Stimulated activated naive CD4-positive, alpha-beta T cell treated with Interleukin-2 at 50 U/mL for 16 hours (primary cell): ENCODE measurements around the gene TOR3A.

Experiments used
- DNase-seq: peaks from one replicate; lab custom pipeline; 2025; lab: John Stamatoyannopoulos, UW

The TOR3A gene

GRCh38 chr1:179077396-179077795 lies 4.5 kb upstream of the TOR3A start:
- DNase-seq = no peak

DNA sequence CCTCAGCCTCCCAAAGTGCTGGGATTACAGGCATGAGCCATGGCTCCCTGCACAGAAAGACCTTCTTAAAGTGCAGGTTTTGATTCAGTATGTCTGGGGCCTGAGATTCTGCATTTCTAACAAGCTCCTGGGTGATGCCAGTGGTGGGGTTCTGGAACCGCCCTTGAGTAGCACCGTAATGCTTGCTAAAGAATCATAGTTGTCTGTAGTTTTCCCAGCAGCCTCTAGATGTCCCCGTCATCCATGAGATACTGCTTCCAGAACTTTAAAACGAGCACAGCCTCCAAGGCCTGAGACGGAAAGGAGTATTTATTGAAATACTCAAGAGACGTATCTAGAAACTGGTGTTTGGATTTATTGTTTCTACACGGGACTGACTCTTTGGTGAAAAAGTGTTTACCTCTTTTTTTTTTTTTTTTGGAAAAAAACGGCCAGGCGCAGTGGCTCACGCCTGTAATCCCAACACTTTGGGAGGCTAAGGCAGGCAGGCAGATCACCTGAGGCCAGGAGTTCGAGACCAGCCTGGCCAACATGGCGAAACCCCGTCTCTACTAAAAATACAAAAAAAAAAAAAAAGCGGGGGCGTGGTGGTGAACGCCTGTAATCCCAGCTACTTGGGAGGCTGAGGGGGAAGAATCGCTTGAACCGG lies 2.6 kb upstream of the TOR3A start:
- peak; percentile 4 for DNase-seq

DNA sequence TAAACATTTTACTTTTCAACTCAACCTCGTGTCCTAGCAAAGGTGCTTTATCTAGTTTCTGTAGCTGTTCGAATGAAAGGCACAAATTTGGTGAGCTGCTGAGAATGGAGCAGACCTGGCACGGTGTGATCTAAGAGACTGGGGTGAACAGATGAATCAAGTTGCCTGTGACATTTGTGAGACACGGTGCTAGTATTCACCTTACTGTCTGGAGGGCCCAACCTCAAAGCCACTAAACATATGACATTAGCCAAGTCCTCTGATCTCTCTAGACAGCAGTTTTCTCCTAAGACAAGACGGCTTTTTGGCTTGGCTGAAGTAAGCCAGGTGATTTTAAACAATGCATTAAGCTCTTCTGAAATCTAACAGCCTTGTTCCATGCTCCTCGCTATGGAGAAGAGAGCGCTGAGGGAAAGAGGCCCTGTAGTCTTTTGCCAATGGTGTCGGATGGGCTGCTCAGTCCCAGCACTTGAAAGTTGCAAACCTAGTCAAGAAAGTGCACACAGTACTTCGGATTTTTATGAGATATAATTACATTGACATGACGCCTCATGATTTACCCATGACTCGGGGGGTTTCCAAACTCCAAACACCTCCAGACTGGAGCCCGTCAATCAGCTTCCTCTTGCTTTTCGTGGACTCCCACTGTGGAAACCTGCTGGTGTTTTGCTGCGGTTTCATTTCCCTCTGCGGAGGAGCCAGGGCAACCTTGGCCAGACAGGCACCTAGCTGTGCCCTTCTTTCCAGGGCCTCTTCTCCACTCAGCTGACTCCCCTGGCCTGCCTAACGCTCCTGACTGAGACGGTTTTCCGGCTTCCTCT lies 794 bp upstream of the TOR3A start:
- no peak for DNase-seq

- peak; percentile 39 for DNase-seq
Observed at GRCh38 chr1:179082333-179082998, 596 bp downstream of the TOR3A start.

DNA sequence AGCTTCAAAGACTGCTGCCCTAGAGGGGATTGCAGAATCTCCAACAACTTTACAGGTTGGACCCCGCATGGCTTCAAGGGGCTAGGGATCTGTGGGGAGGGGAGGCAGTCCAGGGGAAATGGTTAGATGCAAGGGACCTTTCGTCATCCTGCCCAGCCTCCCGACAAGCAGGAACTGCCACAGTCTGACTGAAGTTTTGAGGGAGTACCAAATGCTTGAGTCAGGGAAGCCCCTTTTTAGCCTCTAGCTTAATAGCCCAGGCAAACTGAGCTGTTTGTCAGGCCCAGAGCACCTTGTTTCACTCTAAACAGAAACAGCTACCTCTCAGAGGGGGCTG lies 1.1 kb downstream of the TOR3A start:
- DNase-seq = peak; percentile 22

DNA sequence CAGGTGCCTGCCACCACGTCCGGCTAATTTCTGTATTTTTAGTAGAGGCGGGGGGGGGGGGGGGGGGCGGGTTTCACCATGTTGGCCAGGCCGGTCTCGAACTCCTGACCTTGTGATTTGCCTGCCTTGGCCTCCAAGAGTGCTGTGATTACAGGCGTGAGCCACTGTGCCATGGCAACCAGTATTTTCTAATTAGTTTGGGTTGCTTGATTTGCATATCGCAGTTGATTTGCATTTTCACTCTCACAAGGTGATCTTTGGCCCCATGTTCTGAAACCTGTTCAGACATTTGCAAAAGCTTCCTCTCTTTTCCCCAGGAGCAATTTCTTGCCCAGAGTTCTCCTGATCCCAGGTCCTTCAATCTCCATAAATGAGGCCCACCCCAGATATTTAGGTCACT lies 1.7 kb downstream of the TOR3A start:
- no peak for DNase-seq

DNA sequence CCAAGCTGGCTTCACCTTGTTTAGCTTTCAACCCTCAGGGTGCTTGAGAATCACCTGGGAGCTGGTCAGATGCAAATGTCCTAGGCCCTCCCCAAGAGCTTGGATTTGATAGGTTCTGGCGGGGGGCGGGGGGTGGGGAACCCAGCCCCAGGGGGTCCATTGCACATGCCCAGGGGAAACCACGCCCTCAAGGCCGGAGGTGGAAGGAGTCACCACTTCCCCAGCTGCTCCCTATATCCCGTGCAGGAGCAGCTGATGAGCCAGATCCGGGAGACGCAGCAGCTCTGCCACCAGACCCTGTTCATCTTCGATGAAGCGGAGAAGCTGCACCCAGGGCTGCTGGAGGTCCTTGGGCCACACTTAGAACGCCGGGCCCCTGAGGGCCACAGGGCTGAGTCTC lies 5.8 kb downstream of the TOR3A start:
- DNase-seq = no peak

DNA sequence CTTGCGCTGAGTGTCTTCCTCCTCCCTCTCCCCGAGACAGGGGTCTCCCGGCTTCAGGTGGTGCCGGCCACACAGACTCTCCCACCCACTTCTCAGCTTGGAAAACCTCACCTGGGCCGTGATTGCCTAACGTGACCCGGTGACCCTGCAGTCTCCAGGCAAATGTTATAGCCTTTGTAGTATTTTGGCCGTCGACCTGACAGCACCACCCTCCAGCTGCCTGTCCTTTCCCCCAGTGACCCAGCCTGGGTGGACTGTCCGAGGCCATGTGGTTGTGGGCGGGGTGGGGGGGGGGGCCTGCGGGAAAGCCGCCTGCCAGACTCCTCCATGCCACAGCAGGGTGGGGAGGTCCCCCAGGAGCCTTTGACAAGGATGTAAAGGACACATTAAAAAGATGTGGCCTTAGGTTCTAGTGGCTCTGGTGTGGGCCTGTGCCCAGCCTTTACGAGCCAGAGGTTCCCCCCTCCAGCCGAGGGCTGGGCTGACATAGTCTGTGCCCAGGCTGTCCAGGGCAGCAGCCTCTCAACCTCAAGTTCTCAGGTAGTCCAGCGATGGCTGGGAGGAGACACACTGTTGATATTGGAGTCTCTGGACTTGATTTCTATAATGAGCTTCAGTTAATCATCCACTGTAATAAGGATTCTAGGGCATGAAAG lies 8.1 kb downstream of the TOR3A start:
- DNase-seq = no peak

- no peak for DNase-seq
Observed at GRCh38 chr1:179090522-179090921, 8.7 kb downstream of the TOR3A start.

DNA sequence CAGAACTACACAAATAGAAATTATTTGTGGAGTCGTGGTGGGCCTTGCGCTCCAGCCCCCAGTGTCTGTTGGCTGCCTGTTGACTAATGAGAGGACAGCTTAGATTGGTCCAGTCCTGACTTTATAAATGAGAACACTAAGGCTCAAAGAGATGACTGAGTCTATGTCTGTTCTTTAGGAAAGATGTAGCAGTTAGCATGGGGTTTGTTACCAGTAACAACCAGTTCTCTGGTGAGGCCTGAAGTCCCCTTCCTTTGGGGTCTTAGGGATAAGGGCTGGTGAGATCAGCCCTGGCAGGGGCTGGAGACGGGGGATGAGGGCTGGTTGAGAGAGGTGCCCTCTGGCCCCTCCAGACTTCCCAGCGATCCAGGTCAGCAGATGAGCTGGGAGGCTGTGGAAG lies 9.1 kb downstream of the TOR3A start:
- no peak for DNase-seq

- DNase-seq = no peak
Observed at GRCh38 chr1:179091691-179092165, 9.9 kb downstream of the TOR3A start.

DNA sequence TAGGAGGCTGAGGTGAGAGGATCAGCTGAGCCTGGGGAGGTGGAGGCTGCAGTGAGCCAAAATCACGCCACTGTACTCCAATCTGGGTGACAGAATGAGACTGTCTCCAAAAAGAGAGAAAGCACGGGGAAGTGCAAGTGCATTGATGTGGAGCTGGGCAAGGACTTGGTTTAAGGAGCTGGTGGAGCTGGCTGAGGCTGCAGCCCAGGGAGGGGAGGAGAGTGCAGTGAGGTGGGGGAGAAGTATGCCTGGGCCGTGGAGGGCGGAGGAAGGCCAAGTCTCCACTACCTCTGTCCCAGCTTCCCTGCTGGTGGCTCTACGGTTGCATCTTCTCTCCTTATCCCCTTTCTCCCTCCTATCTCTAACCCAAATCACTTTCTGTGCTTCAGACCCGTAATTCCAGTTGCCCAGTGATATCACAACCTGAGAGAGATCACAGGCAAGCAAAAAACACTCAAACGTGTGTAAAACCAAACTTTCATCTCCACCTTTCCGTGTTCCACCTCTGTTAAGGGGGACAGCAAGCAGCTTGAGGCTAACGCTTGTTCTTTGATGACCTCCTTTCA lies 11.1 kb downstream of the TOR3A start:
- DNase-seq = no peak

DNA sequence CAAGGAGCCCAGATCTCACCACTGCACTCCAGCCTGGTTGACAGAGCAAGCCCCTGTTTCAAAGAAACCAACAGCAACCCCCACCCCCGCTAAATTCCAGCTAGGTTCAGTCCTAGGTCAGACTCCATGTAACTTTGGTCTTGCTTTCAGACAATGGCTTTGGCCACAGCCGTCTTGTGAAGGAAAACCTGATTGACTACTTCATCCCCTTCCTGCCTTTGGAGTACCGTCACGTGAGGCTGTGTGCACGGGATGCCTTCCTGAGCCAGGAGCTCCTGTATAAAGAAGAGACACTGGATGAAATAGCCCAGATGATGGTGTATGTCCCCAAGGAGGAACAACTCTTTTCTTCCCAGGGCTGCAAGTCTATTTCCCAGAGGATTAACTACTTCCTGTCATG lies 12.9 kb downstream of the TOR3A start:
- no peak for DNase-seq

- DNase-seq = no peak
Observed at GRCh38 chr1:179095377-179095776, 13.5 kb downstream of the TOR3A start.

- no peak for DNase-seq
Observed at GRCh38 chr1:179095924-179096323, 14.1 kb downstream of the TOR3A start.

- no peak for DNase-seq
Observed at GRCh38 chr1:179099891-179100290, 18.0 kb downstream of the TOR3A start.

- no peak for DNase-seq
Observed at GRCh38 chr1:179101566-179101965, 19.7 kb downstream of the TOR3A start.

DNA sequence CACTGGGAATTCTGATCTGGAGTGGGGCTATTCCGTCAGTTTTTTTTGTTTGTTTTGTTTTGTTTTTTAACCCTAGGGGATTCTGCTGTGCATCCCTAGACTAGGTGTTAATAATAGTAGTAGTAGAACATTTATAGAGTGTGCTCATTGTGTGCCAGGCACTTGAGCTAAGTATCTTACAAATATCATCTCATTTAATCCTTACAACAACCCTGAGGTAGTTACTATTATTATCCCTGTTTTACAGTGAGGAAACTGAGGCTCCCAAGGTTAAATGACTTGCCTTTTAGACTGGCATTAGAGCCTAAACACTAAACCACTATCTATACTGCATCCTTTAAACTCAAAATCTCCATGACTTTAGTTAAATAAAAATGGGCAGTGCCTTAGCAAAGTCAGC lies 22.1 kb downstream of the TOR3A start:
- DNase-seq = no peak

DNA sequence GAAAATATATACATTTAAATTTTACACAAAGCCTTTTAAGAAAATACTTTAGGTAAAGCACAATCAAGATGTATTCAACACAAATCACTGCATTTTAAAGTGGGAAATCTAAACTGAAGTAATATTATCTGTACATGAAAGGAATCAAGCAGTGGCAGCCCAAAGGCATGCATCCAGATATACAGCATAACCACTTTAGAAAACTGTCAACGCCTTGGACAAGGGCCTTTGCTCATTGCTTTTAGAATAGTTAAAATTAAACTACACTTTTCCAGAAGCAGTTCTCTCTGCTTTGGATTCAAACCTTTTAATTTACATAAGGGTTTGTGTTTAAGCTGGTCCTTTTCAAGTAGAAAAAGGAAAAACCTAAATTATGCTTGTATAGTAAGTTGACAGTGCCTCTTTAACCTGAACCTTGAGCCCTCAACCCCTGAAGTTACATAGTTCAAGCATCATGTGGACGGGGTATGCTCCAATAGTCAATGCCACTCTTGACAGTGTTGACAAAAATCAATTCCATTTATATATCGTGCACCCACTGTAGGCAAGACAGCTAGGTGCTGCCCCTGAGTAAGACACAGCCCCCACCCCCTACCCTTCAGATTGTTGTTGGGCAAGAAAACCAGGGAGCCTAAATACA lies 22.9 kb downstream of the TOR3A start:
- DNase-seq = no peak

- DNase-seq = no peak
Observed at GRCh38 chr1:179105393-179105792, 23.5 kb downstream of the TOR3A start.

GRCh38 chr1:179107706-179108629 lies 26.1 kb downstream of the TOR3A start:
- DNase-seq = no peak
